AG04450 (cell line): Measurements from ENCODE around the gene DGKH. TPM values are rescaled to one million over a fixed set of nuclear protein-coding genes. Genes with fewer than 3 reads are reported as not detected.

Experiments used
- CTCF ChIA-PET: fragments of 300-600, 350-600 bp; formaldehyde crosslinking; extraction: SDS; loops from one replicate; lab custom pipeline; 2022; ENCODE audit warnings: antibody characterized with exemption, inconsistent platforms; lab: Charles Lee
- POLR2A ChIA-PET: fragments of 350-600 bp; formaldehyde crosslinking; extraction: SDS; loops from one replicate; lab custom pipeline; 2021; ENCODE audit warnings: antibody characterized with exemption, inconsistent platforms; lab: Yijun Ruan, JAX
- DNase-seq: peaks from one replicate; pipeline ENCODE4 v3.0.0-alpha.2; 2011; ENCODE audit warnings: low read depth, low spot score
- H3K27ac ChIP-seq: one replicate; pipeline ENCODE4 v1.5.1; 2012; ENCODE audit warnings: low read depth, low read length, control low read depth
- H3K27me3 ChIP-seq: one replicate; pipeline ENCODE4 v1.6.0; 2012; ENCODE audit warnings: low read length; ENCODE audit not compliant: control insufficient read depth, insufficient read depth
- H3K4me3 ChIP-seq: 2 replicates; pipeline ENCODE4 v1.5.1; 2011; ENCODE audit warnings: mild to moderate bottlenecking, low read depth, low read length, control low read depth
- H3K9me3 ChIP-seq: 2 replicates; pipeline ENCODE4 v1.5.1; 2012; ENCODE audit warnings: low read length; ENCODE audit not compliant: control insufficient read depth, insufficient read depth
- polyA plus RNA-seq: library from polyadenylated mRNA; depleted of rRNA; stranded (reverse); fragments of >200 nt; gene quantifications from 2 replicates; pipeline ENCODE4 v1.2.3, GENCODE V29; 2011
- TF ChIP-seq, protein P1 (sequence below): IDR thresholded peaks from 2 replicates; pipeline ENCODE4 v1.5.1; 2011; ENCODE audit warnings: low read depth, low read length, control low read depth, inconsistent platforms

The DGKH gene
- polyA plus RNA-seq, 1 experiment, result 4.3 TPM

DNA sequence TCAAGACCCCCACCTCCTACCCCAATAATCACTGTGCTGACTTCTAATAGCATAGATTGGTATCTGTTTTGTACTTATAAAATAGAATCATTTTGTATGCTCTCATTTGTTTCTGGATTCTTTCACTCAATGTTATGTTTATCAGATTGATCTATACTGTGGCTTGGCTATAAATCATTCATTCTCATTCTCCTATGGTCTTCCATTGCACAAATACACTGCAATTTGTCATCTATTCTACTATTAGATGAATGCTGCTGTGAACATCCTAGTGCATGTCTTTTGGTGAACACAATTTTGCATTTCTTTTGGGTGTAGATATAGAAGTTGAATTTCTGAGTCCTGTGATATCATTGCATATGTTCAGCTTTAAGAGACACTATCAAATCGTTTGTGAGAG is 128.7 kb downstream of the DGKH start:
- no peak for DNase-seq
- Histone ChIP-seq H3K27me3 (no peaks in the 10 kb centered on the region), H3K27ac (no peak overlapping the region), H3K4me3 (no peak overlapping the region), H3K9me3 (no peaks in the 10 kb centered on the region; the same call in 1 of the 2 replicates)
- TF ChIP-seq, protein P1, sequence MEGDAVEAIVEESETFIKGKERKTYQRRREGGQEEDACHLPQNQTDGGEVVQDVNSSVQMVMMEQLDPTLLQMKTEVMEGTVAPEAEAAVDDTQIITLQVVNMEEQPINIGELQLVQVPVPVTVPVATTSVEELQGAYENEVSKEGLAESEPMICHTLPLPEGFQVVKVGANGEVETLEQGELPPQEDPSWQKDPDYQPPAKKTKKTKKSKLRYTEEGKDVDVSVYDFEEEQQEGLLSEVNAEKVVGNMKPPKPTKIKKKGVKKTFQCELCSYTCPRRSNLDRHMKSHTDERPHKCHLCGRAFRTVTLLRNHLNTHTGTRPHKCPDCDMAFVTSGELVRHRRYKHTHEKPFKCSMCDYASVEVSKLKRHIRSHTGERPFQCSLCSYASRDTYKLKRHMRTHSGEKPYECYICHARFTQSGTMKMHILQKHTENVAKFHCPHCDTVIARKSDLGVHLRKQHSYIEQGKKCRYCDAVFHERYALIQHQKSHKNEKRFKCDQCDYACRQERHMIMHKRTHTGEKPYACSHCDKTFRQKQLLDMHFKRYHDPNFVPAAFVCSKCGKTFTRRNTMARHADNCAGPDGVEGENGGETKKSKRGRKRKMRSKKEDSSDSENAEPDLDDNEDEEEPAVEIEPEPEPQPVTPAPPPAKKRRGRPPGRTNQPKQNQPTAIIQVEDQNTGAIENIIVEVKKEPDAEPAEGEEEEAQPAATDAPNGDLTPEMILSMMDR, result no peak
- CTCF ChIA-PET, result no interaction called here
- POLR2A ChIA-PET, result no interaction called here

DNA sequence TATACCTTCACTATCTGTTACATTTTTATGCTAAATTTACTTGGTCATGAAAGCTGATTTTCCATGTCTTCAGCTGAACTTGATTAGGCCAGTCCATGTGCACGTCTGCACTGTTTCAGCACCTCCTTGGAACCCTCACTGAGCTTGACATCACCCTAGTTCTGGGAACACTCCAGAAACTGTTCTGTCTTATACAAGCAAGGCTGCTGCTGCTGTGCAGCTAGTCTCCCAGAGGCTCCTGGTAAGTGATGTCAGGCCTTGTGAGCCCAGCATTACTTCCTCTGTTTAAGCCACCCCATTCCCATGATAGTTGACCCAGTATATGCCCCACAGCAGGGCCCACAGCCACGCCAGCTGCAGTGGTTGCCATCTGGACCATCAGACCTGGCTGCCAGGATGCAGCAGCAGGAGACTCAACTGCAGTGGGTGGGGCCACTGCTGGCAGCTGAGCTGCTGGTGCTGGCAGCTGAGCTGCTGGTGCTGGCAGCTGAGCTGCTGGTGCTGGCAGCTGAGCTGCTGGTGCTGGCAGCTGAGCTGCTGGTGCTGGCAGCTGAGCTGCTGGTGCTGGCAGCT is 133.0 kb downstream of the DGKH start:
- Histone ChIP-seq H3K9me3 (no peaks in the 10 kb centered on the region), H3K4me3 (no peak overlapping the region), H3K27me3 (no peaks in the 10 kb centered on the region), H3K27ac (no peak overlapping the region)
- TF ChIP-seq, protein P1, result no peak
- ChIA-PET POLR2A (no interaction called here), CTCF (interaction anchor here (0.7 to 1.5 kb wide), 2 partner anchors 19 to 1028 kb away, joined by 3 to 6 read pairs; no protein-coding TSS in a partner anchor)
- DNase-seq, result no peak

DNA sequence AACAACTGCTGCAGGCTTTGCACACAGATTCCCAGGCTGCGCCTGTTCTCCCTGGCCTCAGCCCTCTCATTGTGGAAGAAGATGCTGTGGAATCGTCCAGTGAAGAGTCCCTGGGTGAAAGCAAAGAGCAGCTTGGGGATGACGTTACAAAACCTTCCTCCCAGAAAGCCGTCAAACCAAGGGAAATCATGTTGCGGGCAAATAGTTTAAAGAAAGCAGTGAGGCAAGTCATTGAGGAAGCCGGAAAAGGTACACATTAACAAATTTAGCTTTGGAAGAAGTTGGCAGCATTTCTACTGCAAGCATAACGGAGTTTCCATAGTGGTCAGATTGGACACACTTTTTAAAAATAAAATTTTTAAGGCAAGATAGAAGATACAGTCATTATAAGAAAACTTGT is 140.6 kb downstream of the DGKH start:
- TF ChIP-seq, protein P1, result no peak
- DNase-seq, result no peak
- Histone ChIP-seq H3K27me3 (no peaks in the 10 kb centered on the region), H3K4me3 (no peak overlapping the region), H3K27ac (no peak overlapping the region), H3K9me3 (no peaks in the 10 kb centered on the region)
- POLR2A ChIA-PET, result no interaction called here
- CTCF ChIA-PET, result no interaction called here

DNA sequence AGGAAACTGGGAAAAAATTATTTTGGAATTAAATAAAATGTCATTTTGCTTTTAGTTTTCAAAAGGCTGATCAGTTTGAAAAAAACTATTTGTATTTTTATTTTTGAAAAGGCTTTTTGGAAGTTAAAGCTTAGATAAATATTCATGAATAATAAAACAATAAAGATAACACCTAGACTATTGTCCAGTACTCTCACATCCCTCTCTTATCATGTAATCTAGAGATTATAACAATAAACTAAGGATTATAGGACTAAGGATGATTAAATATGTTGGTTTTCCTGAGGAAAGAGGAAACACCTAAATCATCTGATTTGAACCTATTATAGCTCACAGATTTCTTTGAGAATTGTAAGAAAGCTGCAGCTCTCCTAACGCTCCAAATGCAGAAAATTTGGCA is 142.1 kb downstream of the DGKH start:
- no peaks in the 10 kb centered on the region for H3K27me3 ChIP-seq
- no peak for DNase-seq
- TF ChIP-seq, protein P1, result no peak
- POLR2A ChIA-PET, result no interaction called here
- no peaks in the 10 kb centered on the region for H3K9me3 ChIP-seq
- CTCF ChIA-PET, result no interaction called here
- H3K27ac ChIP-seq, result no peak overlapping the region
- no peak overlapping the region for H3K4me3 ChIP-seq

DNA sequence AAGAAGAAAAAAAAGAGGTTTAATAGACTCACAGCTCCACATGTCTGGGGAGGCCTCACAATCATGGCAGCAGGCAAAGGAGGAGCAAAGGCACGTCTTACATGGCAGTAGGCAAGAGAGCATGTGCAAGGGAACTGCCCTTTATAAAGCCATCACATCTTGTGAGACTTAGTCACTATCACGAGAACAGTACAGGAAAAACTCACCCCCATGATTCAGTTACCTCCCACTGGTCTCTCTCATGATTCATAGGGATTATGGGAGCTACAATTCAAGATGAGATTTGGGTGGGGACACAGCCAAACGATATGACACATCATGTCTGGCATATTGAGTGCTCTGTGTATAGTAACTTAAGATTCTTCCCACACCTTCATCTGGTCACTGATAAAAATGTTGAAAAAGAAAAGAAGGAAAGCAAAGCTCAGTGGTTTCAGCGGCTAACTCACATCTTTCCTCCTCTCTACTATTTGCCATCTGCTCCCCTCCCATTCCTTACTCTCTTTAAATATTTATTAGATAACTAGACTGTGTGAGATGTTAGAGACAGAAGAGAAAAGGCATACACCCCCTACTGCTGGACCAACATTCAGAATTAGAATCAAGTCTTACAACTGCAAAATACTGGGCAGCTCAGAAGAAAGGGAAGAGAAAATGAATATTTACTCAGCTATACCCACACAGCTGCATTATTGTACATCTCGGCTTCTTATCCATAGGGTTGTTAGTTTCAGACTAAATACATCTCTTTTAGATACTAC is 163.4 kb downstream of the DGKH start:
- H3K4me3 ChIP-seq, result no peak overlapping the region
- POLR2A ChIA-PET, result no interaction called here
- no peak overlapping the region for H3K27ac ChIP-seq
- H3K27me3 ChIP-seq, result no peaks in the 10 kb centered on the region
- TF ChIP-seq, protein P1, result no peak
- CTCF ChIA-PET, result no interaction called here
- no peaks in the 10 kb centered on the region for H3K9me3 ChIP-seq
- no peak for DNase-seq
